Cardiac fibroblast (primary cell): ENCODE measurements around the gene ABCA13.

Source experiments
- DNase-seq, 2 donors: peaks; one replicate each; pipeline versions ENCODE4 v3.0.0 to v3.0.0-alpha.2; 2010; ENCODE audit warnings: low read depth in 2 of 2
- H3K4me3 ChIP-seq, 2 donors: replicated peaks in 1 of 2; 1 replicate in 1 of 2; 2 replicates in 1 of 2; pipeline ENCODE4 v1.5.1; 2011; ENCODE audit warnings: low read depth in 2 of 2, low read length in 2 of 2, mild to moderate bottlenecking in 2 of 2, moderate library complexity in 1 of 2
- CTCF ChIP-seq: IDR thresholded peaks from one replicate; pipeline ENCODE4 v1.5.1; 2011; ENCODE audit warnings: low read depth, mild to moderate bottlenecking, low read length, inconsistent platforms

Gene ABCA13

GRCh38 chr7:48595756-48596155 is 424.5 kb downstream of the ABCA13 start:
- TF ChIP-seq CTCF, result no peak
- H3K4me3 ChIP-seq, result no peak overlapping the region
- DNase-seq, result no peak

GRCh38 chr7:48610705-48611104 is 439.4 kb downstream of the ABCA13 start:
- H3K4me3 ChIP-seq, result no peak overlapping the region
- TF ChIP-seq CTCF, result no peak
- DNase-seq, result no peak

GRCh38 chr7:48611993-48612392 is 440.7 kb downstream of the ABCA13 start:
- no peak for TF ChIP-seq CTCF
- DNase-seq, result peak in 1 of 2 donors; percentile 35
- H3K4me3 ChIP-seq, result no peak overlapping the region

GRCh38 chr7:48617508-48617907 is 446.2 kb downstream of the ABCA13 start:
- TF ChIP-seq CTCF, result no peak
- no peak for DNase-seq
- H3K4me3 ChIP-seq, result no peak overlapping the region

GRCh38 chr7:48617993-48618392 is 446.7 kb downstream of the ABCA13 start:
- TF ChIP-seq CTCF, result no peak
- H3K4me3 ChIP-seq, result no peak overlapping the region
- no peak for DNase-seq

- no peak overlapping the region for H3K4me3 ChIP-seq
- no peak for DNase-seq
- TF ChIP-seq CTCF, result no peak
Measured at GRCh38 chr7:48621076-48621475, 449.8 kb downstream of the ABCA13 start.

GRCh38 chr7:48627164-48627563 is 455.9 kb downstream of the ABCA13 start:
- DNase-seq, result no peak
- no peak for TF ChIP-seq CTCF
- H3K4me3 ChIP-seq, result no peak overlapping the region
